Coronary artery (tissue), 2 donors: Measurements from ENCODE around the gene C12orf75.
"Not testable (repeated sequence)": the region's sequence is repeated elsewhere in the genome, so short reads cannot be mapped to it uniquely, and the experiment has no call there.

ENCODE experiments used
- DNase-seq: peaks from one replicate; pipeline ENCODE4 v3.0.0-alpha.2; 2017; ENCODE audit warnings: low spot score
- H3K27ac ChIP-seq, 2 donors: fragments of 200-600 bp; sonication (generic); one replicate each; pipeline ENCODE4 v1.5.1; 2016 to 2019
- H3K4me3 ChIP-seq: fragments of 200-600 bp; sonication (generic); 2 replicates; pipeline ENCODE4 v1.5.1; 2016; ENCODE audit warnings: mild to moderate bottlenecking, moderate library complexity
- CTCF ChIP-seq: fragments of 200-600 bp; sonication (generic); IDR thresholded peaks from one replicate; pipeline ENCODE4 v1.5.1; 2019; ENCODE audit warnings: antibody characterized with exemption

C12orf75 gene

GRCh38 chr12:105396983-105397382 lies 66.5 kb downstream of the C12orf75 start:
- Histone ChIP-seq H3K4me3 (no peak overlapping the region), H3K27ac (no peak overlapping the region)
- DNase-seq: no peak
- no peak for TF ChIP-seq CTCF

DNA sequence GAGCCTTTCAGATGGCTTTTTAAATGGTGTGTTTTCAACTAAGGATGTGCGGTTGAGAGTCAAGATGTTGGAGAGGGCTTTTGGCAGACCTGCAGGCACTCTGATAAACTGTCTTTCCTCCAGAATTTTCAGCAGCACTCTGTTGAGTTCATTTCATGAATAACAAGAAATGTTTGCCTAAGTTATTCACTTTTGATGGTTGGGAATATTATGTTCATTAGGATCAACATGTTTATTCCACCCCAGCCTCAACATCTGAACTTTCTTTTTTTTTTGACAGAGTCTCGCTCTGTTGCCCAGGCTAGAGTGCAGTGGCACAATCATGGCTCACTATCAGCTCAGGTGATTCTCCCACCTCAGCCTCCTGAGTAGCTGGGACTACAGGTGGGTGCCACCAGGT lies 68.4 kb downstream of the C12orf75 start:
- H3K27ac ChIP-seq: no peak overlapping the region
- DNase-seq: no peak
- H3K4me3 ChIP-seq: no peak overlapping the region
- no peak for TF ChIP-seq CTCF

GRCh38 chr12:105399428-105400081 lies 69.1 kb downstream of the C12orf75 start:
- H3K4me3 ChIP-seq: no peak overlapping the region
- TF ChIP-seq CTCF: no peak
- DNase-seq: no peak
- no peak overlapping the region for H3K27ac ChIP-seq

- no peak for DNase-seq
- no peak overlapping the region for H3K4me3 ChIP-seq
- H3K27ac ChIP-seq: no peak overlapping the region
- no peak for TF ChIP-seq CTCF
Measured at GRCh38 chr12:105400227-105400626, 69.7 kb downstream of the C12orf75 start.

GRCh38 chr12:105401198-105401597 lies 70.7 kb downstream of the C12orf75 start:
- DNase-seq: no peak

DNA sequence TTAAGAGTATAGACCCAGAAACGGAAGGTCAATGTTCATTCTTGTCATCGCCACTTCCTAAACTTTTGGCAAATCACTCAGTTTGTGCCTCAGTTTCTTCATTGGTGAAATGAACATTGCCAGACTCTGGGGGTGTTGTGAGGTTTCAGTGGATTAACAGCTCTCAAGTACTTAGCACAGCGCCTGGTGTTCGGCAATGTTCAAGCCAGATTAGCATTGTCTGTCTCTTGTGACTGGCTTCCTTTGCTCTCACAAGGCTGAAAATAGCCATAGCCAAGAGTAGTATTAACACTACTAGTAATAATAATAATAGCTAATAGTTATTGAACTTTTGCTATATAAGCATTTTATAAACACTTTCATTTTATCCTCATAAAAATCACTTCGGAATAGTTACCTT lies 71.9 kb downstream of the C12orf75 start:
- DNase-seq: no peak
- Histone ChIP-seq H3K27ac (no peak overlapping the region), H3K4me3 (no peak overlapping the region)
- no peak for TF ChIP-seq CTCF

More at GRCh38 chr12:105401198-105401597, 70.7 kb downstream of the C12orf75 start:
- no peak for TF ChIP-seq CTCF
- Histone ChIP-seq H3K4me3 (no peak overlapping the region), H3K27ac (no peak overlapping the region)

DNA sequence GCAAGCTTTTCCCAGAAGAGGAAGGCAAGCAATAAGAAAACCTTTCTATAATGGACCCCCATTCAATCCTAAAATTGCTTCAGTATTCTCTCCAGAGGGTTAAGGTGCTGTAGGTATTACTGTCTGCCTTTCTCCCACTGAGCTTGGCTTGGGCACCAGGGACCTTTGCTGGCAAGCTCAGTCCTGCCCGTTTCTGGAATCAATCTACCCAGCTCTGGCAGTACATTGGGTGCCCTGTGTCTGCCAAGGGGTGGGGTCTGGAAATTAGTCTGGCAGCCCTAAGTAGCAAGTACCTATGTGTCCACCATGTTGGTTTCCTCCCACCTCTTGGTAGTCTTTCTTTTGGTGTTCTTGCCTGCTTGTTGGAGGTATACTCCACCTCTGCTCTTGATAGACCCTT lies 72.6 kb downstream of the C12orf75 start:
- Histone ChIP-seq H3K4me3 (no peak overlapping the region), H3K27ac (no peak overlapping the region)
- DNase-seq: no peak
- no peak for TF ChIP-seq CTCF

- DNase-seq, H3K27ac ChIP-seq, H3K4me3 ChIP-seq: not testable (repeated sequence)
Measured at GRCh38 chr12:105404134-105404533, 73.6 kb downstream of the C12orf75 start.
